ENCODE data around the gene IPCEF1. TPM values are rescaled to one million over a fixed set of nuclear protein-coding genes. Genes with fewer than 3 reads are reported as not detected.

Gene IPCEF1
- total RNA-seq, 1 experiment from 2014 or later = 0.52 TPM

DNA sequence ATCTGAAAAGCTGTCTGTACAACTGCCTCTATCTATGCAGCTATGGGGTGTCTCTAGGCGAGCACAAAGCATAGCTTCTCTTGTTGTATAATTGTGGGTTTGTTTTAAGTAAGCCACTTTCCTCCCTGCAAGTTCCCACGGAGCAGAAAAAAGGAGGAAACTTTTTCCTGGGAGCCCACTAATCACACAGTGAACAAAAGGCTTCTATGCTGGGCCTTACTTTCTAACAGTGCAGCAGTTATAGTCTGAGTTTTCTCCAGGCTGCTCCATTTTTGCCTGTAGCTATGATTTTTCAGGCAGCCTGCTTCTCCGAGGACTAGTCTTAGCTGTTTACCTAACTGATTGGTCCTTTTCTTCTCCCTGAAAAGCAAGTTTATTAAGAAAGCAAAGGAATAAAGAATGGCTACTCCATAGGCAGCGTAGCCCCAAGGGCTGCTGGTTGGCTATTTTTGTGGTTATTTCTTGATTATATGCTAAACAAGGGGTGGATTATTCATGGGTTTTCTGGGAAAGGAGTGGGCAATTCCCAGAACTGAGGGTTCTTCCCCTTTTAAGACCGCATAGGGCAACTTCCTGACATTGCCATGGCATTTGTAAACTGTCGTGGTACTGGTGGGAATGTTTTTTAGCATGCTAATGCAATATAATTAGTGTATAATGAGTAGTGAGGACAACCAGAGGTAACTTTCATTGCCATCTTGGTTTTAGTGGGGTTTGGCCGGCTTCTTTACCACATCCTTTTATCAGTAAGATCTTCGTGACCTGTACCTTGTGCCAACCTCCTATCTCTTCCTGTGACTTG, 233.2 kb downstream of the IPCEF1 start:
- CTCF ChIA-PET = no interaction called here
- H3K9me3 Mint-ChIP-seq (ENCODE audit: low read depth, unreplicated experiment) = no peaks in the 10 kb centered on the region
- TF ChIP-seq CTCF (IDR thresholded peaks at IDR 0.05; ENCODE audit: unreplicated experiment) = no peak
- intact Hi-C loops (cut with micrococcal nuclease; ENCODE audit: unreplicated experiment) = no loop called here
- H3K27me3 Mint-ChIP-seq (ENCODE audit: unreplicated experiment) = no peaks in the 10 kb centered on the region
- H3K36me3 Mint-ChIP-seq (ENCODE audit: insufficient read depth, unreplicated experiment) = no peaks in the 10 kb centered on the region
- no TSS peak for BruUV-seq (replicated peaks)
- no peak for DNase-seq
- no peak overlapping the region for H3K27ac Mint-ChIP-seq (ENCODE audit: unreplicated experiment)
- H3K4me1 Mint-ChIP-seq (ENCODE audit: low read depth, unreplicated experiment) = no peaks in the 10 kb centered on the region
- no peak overlapping the region for H3K4me3 Mint-ChIP-seq (ENCODE audit: low read depth, unreplicated experiment)

DNA sequence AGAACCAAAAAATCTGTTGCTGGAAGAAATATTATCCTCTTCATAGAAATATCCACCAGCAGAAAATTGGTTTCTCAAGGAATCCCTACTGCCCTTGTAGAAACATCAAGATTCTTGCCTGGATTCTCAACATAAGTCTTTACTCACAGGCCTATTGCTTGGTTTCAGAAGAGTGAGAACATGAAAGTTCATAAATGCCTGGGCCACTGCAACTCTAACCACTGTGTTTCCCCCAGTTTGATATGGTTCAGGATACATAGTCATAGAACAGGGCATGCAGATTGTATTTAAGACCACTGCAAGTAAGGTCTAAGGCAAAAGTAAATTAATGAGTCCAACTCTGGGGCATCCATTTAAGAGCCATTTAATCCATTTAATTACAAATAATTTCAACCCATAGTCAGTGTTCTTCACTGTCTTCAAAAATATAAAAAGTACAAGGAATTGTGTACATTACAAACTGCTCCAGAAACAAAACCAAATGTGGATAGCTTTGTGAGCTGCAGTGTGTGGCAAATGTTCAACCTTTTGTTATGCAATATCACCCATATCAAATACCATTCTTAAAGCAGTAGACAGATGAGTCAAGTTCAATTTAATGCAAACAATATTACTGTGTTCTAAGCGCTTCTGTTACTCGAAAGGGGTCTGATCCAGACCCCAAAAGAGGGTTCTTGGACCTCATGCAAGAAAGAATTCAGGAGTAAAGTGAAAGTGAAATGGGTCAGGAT, 234.2 kb downstream of the IPCEF1 start:
- no TSS peak for BruUV-seq (replicated peaks)
- CTCF ChIA-PET = no interaction called here
- intact Hi-C loops (cut with micrococcal nuclease; ENCODE audit: unreplicated experiment) = no loop called here
- no peak for DNase-seq
- Mint-ChIP-seq H3K4me1 (ENCODE audit: low read depth, unreplicated experiment) (no peaks in the 10 kb centered on the region), H3K4me3 (ENCODE audit: low read depth, unreplicated experiment) (no peak overlapping the region), H3K36me3 (ENCODE audit: insufficient read depth, unreplicated experiment) (no peaks in the 10 kb centered on the region), H3K27ac (ENCODE audit: unreplicated experiment) (no peak overlapping the region), H3K9me3 (ENCODE audit: low read depth, unreplicated experiment) (no peaks in the 10 kb centered on the region), H3K27me3 (ENCODE audit: unreplicated experiment) (no peaks in the 10 kb centered on the region)
- TF ChIP-seq CTCF (IDR thresholded peaks at IDR 0.05; ENCODE audit: unreplicated experiment) = no peak

GRCh38 chr6:154117485-154117884, 239.1 kb downstream of the IPCEF1 start:
- TF ChIP-seq CTCF (IDR thresholded peaks at IDR 0.05; ENCODE audit: unreplicated experiment) = no peak
- H3K27me3 Mint-ChIP-seq (ENCODE audit: unreplicated experiment) = no peaks in the 10 kb centered on the region
- intact Hi-C loops (cut with micrococcal nuclease; ENCODE audit: unreplicated experiment) = no loop called here
- H3K9me3 Mint-ChIP-seq (ENCODE audit: low read depth, unreplicated experiment) = no peaks in the 10 kb centered on the region
- H3K27ac Mint-ChIP-seq (ENCODE audit: unreplicated experiment) = no peak overlapping the region
- CTCF ChIA-PET = no interaction called here
- H3K4me3 Mint-ChIP-seq (ENCODE audit: low read depth, unreplicated experiment) = no peak overlapping the region
- no peaks in the 10 kb centered on the region for H3K36me3 Mint-ChIP-seq (ENCODE audit: insufficient read depth, unreplicated experiment)
- no TSS peak for BruUV-seq (replicated peaks)
- DNase-seq = no peak
- no peaks in the 10 kb centered on the region for H3K4me1 Mint-ChIP-seq (ENCODE audit: low read depth, unreplicated experiment)

GRCh38 chr6:154113392-154113791, 243.2 kb downstream of the IPCEF1 start:
- Mint-ChIP-seq H3K27ac (ENCODE audit: unreplicated experiment) (no peak overlapping the region), H3K27me3 (ENCODE audit: unreplicated experiment) (no peaks in the 10 kb centered on the region), H3K4me1 (ENCODE audit: low read depth, unreplicated experiment) (no peaks in the 10 kb centered on the region), H3K36me3 (ENCODE audit: insufficient read depth, unreplicated experiment) (no peaks in the 10 kb centered on the region), H3K9me3 (ENCODE audit: low read depth, unreplicated experiment) (no peaks in the 10 kb centered on the region), H3K4me3 (ENCODE audit: low read depth, unreplicated experiment) (no peak overlapping the region)
- intact Hi-C loops (cut with micrococcal nuclease; ENCODE audit: unreplicated experiment) = no loop called here
- no peak for TF ChIP-seq CTCF (IDR thresholded peaks at IDR 0.05; ENCODE audit: unreplicated experiment)
- DNase-seq = no peak
- no TSS peak for BruUV-seq (replicated peaks)
- CTCF ChIA-PET = no interaction called here
